Gastrocnemius medialis (tissue), 4 donors: ENCODE results near the gene ATOH7. TPM values are rescaled to one million over a fixed set of nuclear protein-coding genes. Genes with fewer than 3 reads are reported as not detected.
A peak's percentile ranks its signal among the peaks of the same experiment; 100 is the strongest.
"Not testable (repeated sequence)": the region's sequence is repeated elsewhere in the genome, so short reads cannot be mapped to it uniquely, and the experiment has no call there.

Experiments used
- ATAC-seq, 2 donors: fragments of 150-250 bp; one replicate each; pipeline ENCODE4 v1.9.1; 2016
- DNase-seq, 2 donors: peaks; one replicate each; pipeline ENCODE4 v3.0.0-alpha.2; 2019
- H3K27ac ChIP-seq, 4 donors: fragments of 200-600 bp; sonication (generic); 1 replicate in 1 of 4; 2 replicates in 3 of 4; pipeline ENCODE4 v1.5.1; 2016 to 2018; ENCODE audit warnings: mild to moderate bottlenecking in 2 of 4, moderate library complexity in 1 of 4
- H3K27me3 ChIP-seq, 3 donors: fragments of 200-600 bp; sonication (generic) in 2 of 3; 1 replicate in 1 of 3; 2 replicates in 2 of 3; pipeline versions ENCODE4 v1.5.1 to v1.6.0; 2016 to 2019; ENCODE audit warnings: mild to moderate bottlenecking in 1 of 3, moderate library complexity in 1 of 3
- H3K36me3 ChIP-seq, 2 donors: fragments of 200-600 bp; sonication (generic) in 1 of 2; one replicate each; pipeline ENCODE4 v1.5.1; 2017 to 2018
- H3K4me1 ChIP-seq, 2 donors: fragments of 200-600 bp; sonication (generic) in 1 of 2; one replicate each; pipeline ENCODE4 v1.5.1; 2016 to 2017; ENCODE audit warnings: mild to moderate bottlenecking in 2 of 2
- H3K4me3 ChIP-seq, 4 donors: fragments of 200-600 bp; sonication (generic) in 3 of 4; 1 replicate in 1 of 4; 2 replicates in 3 of 4; pipeline ENCODE4 v1.5.1; 2016 to 2019; ENCODE audit warnings: mild to moderate bottlenecking in 2 of 4
- H3K9me3 ChIP-seq, 3 donors: fragments of 200-600 bp; sonication (generic) in 2 of 3; 1 replicate in 1 of 3; 2 replicates in 2 of 3; pipeline ENCODE4 v1.5.1; 2016 to 2019
- CTCF ChIP-seq, 5 experiments: fragments of 450-650 bp in 3 of 5; fragments of 200-600 bp in 2 of 5; sonication (generic) in 2 of 5; IDR thresholded peaks in 4 of 5; conservative IDR thresholded peaks in 1 of 5; 1 replicate in 4 of 5; 2 replicates in 1 of 5; pipeline ENCODE4 v1.5.1; 2016 to 2019; ENCODE audit warnings: antibody characterized with exemption in 5 of 5, mild to moderate bottlenecking in 3 of 5, moderate library complexity in 3 of 5
- POLR2A ChIP-seq, 2 donors: fragments of 450-650 bp; IDR thresholded peaks; one replicate each; pipeline ENCODE4 v1.6.1; 2017; ENCODE audit warnings: antibody characterized with exemption in 2 of 2, mild to moderate bottlenecking in 2 of 2, moderate library complexity in 2 of 2
- in situ Hi-C, 4 donors: fragments of 200-750 bp; cut with MboI; loops; one replicate each; pipeline versions ENCODE4 v1.15.0 to v1.8.0; 2017; ENCODE audit warnings: low sequenced_read_pairs in 4 of 4
- intact Hi-C: fragments of 100-400 bp; cut with DNase I; formaldehyde crosslinking; loops from one replicate; pipeline ENCODE4 v1.15.1; 2023; ENCODE audit warnings: low total_unique reads
- total RNA-seq, 4 donors: library from RNA; depleted of rRNA; stranded (reverse); fragments of >200 nt; gene quantifications; one replicate each; pipeline versions ENCODE4 v1.1.0 to v1.2.3, GENCODE V29; 2016

Gene ATOH7
- not detected for total RNA-seq

DNA sequence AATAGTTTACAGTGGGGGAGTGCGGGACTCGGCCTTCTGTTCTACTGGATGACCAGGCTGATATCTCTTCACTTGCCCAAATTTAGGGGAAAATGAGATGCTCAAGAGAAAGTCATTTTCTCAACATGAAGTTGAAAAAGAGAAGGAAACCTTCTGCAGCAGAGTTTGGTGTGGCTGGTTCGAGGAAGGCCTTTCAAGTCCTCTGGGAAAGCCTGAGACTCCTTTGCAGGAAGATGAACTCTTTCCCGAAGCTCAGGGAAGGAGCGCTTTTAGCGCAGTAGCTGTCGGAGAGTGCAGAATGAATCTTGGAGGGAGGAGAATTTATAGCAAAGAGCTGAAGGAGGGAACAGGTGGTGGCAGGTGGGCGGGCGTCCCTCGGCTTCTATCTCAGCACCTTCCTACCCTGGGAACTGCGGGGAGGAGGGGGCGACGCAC is at the start of gene ATOH7:
Gene ATOH7, minus strand, starts transcription at position 297 of the 435 bp plus-strand sequence. CDS start 436 bp downstream, outside the sequence.
- in situ Hi-C loops (no loop called here), intact Hi-C loops (loop anchor here (2.0 kb wide), 1 partner anchor 101 kb away; the partner anchor contains the start of genes HNRNPH3 and PBLD)
- TF ChIP-seq CTCF (IDR thresholded peaks at IDR 0.05 in 4 of 5, conservative IDR thresholded peaks at IDR 0.05 in 1 of 5) (no peak), POLR2A (IDR thresholded peaks at IDR 0.05) (no peak)
- no peaks in the 10 kb centered on the region for H3K27me3 ChIP-seq
- no peaks in the 10 kb centered on the region for H3K36me3 ChIP-seq
- H3K27ac ChIP-seq = peak within 1 kb of the TSS; percentile 12 to 58 (median 51)
- peaks cover 3 to 4% of the 10 kb centered on the region in 2 donors for H3K4me1 ChIP-seq
- ATAC-seq (peak; percentile 5 to 18), DNase-seq (no peak)
- H3K9me3 ChIP-seq = no peaks in the 10 kb centered on the region
- H3K4me3 ChIP-seq = peak within 1 kb of the TSS; percentile 62 to 79 (median 68)

- no peaks in the 10 kb centered on the region for H3K27me3 ChIP-seq
- no peaks in the 10 kb centered on the region for H3K36me3 ChIP-seq
- H3K4me1 ChIP-seq = no peaks in the 10 kb centered on the region
- no peak overlapping the region for H3K4me3 ChIP-seq
- no peaks in the 10 kb centered on the region for H3K9me3 ChIP-seq
- in situ Hi-C loops = no loop called here
- H3K27ac ChIP-seq = no peak overlapping the region
- intact Hi-C loops = no loop called here
- no peak for TF ChIP-seq CTCF (IDR thresholded peaks at IDR 0.05 in 4 of 5, conservative IDR thresholded peaks at IDR 0.05 in 1 of 5)
- no peak for TF ChIP-seq POLR2A (IDR thresholded peaks at IDR 0.05)
- ATAC-seq = no peak
- DNase-seq = no peak
Measured at GRCh38 chr10:68280758-68281157, 48.8 kb upstream of the ATOH7 start.

- intact Hi-C loops, H3K27me3 ChIP-seq, H3K27ac ChIP-seq, H3K36me3 ChIP-seq, DNase-seq, in situ Hi-C loops, H3K9me3 ChIP-seq, ATAC-seq, H3K4me1 ChIP-seq, H3K4me3 ChIP-seq: not testable (repeated sequence)
Measured at GRCh38 chr10:68278906-68279753, 47.2 kb upstream of the ATOH7 start.

DNA sequence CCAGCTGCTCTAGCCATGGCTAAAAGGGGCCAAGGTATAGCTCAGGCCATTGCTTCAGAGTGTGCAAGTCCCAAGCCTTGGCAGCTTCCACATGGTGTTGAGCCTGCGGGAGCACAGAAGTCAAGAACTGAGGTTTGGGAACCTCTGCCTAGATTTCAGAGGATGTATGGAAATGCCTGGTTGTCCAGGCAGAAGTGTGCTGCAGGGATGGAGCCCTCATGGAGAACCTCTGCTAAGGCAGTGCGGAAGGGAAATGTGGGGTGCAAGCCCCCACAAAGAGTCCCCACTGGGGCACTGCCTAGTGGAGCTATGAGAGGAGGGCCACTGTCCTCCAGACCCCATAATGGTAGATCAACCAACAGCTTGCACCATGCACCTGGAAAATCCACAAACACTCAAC is 45.9 kb upstream of the ATOH7 start:
- H3K4me3 ChIP-seq, ATAC-seq, H3K36me3 ChIP-seq, H3K9me3 ChIP-seq, H3K27me3 ChIP-seq, H3K4me1 ChIP-seq, in situ Hi-C loops, intact Hi-C loops, H3K27ac ChIP-seq, DNase-seq: not testable (repeated sequence)

GRCh38 chr10:68276224-68276623 is 44.3 kb upstream of the ATOH7 start:
- in situ Hi-C loops = no loop called here

More at GRCh38 chr10:68276224-68276623, 44.3 kb upstream of the ATOH7 start:
- TF ChIP-seq CTCF (IDR thresholded peaks at IDR 0.05 in 4 of 5, conservative IDR thresholded peaks at IDR 0.05 in 1 of 5) (no peak), POLR2A (IDR thresholded peaks at IDR 0.05) (no peak)
- Histone ChIP-seq H3K9me3 (no peaks in the 10 kb centered on the region), H3K27me3 (no peaks in the 10 kb centered on the region), H3K4me3 (no peak overlapping the region), H3K27ac (no peak overlapping the region), H3K4me1 (no peaks in the 10 kb centered on the region), H3K36me3 (no peaks in the 10 kb centered on the region)
- intact Hi-C loops = no loop called here
- DNase-seq = no peak
- ATAC-seq = no peak
